Body of pancreas (tissue), 4 donors: ENCODE data around the gene NCR3LG1. TPM values are rescaled to one million over a fixed set of nuclear protein-coding genes. Genes with fewer than 3 reads are reported as not detected.
A peak's percentile ranks its signal among the peaks of the same experiment; 100 is the strongest.
"Not testable (repeated sequence)": the region's sequence is repeated elsewhere in the genome, so short reads cannot be mapped to it uniquely, and the experiment has no call there.

Source experiments
- ATAC-seq: fragments of 150-250 bp; one replicate; pipeline ENCODE4 v1.9.1; 2016
- DNase-seq, 4 donors: peaks; one replicate each; pipeline ENCODE4 v3.0.0-alpha.2; 2019
- H3K27ac ChIP-seq, 4 donors: fragments of 200-600 bp; sonication (generic); 1 replicate in 3 of 4; 2 replicates in 1 of 4; pipeline versions ENCODE4 v1.5.1 to v1.6.1; 2016 to 2019; ENCODE audit warnings: mild to moderate bottlenecking in 1 of 4, mixed read lengths in 1 of 4, moderate library complexity in 1 of 4
- H3K27me3 ChIP-seq, 2 donors: fragments of 200-600 bp; sonication (generic); one replicate each; pipeline ENCODE4 v1.6.0; 2016; ENCODE audit warnings: mild to moderate bottlenecking in 1 of 2
- H3K36me3 ChIP-seq, 2 donors: fragments of 200-600 bp; sonication (generic); replicated peaks in 1 of 2; 2 replicates each; pipeline ENCODE4 v1.5.1; 2016; ENCODE audit warnings: low read depth in 2 of 2; ENCODE audit not compliant: insufficient read depth in 1 of 2
- H3K4me1 ChIP-seq: fragments of 200-600 bp; sonication (generic); one replicate; pipeline ENCODE4 v1.6.0; 2016
- H3K4me3 ChIP-seq, 2 donors: fragments of 200-600 bp; sonication (generic); 1 replicate in 1 of 2; 2 replicates in 1 of 2; pipeline ENCODE4 v1.5.1; 2016 to 2019
- H3K9me3 ChIP-seq, 3 donors: fragments of 200-600 bp; sonication (generic); 1 replicate in 2 of 3; 2 replicates in 1 of 3; pipeline ENCODE4 v1.5.1; 2016
- CTCF ChIP-seq, 7 experiments: fragments of 450-650 bp in 4 of 7; fragments of 200-600 bp in 3 of 7; sonication (generic) in 3 of 7; IDR thresholded peaks; one replicate each; pipeline ENCODE4 v1.5.1; 2016 to 2019; ENCODE audit warnings: antibody characterized with exemption in 7 of 7
- POLR2A ChIP-seq, 3 donors: fragments of 450-650 bp; IDR thresholded peaks; one replicate each; pipeline ENCODE4 v1.6.1; 2016; ENCODE audit warnings: antibody characterized with exemption in 3 of 3, mild to moderate bottlenecking in 2 of 3
- WGBS, 2 donors: methylation state at CpG; one replicate each; pipeline ENCODE4 v1.1.5; 2017; 5-methylcytosine and 5-hydroxymethylcytosine counted together
- intact Hi-C: fragments of 100-400 bp; cut with DNase I; formaldehyde crosslinking; loops from one replicate; pipeline ENCODE4 v1.15.1; 2023
- total RNA-seq, 2 donors: library from RNA; depleted of rRNA; stranded (reverse); fragments of >200 nt; gene quantifications; one replicate each; pipeline ENCODE4 v1.1.0, GENCODE V29; 2016

The NCR3LG1 gene
- total RNA-seq, 2 donors from 2014 or later = under 0.01 to 2.6 TPM

GRCh38 chr11:17418444-17419081 is 67.0 kb downstream of the NCR3LG1 start:
- intact Hi-C loops = no loop called here
- ATAC-seq = no peak

GRCh38 chr11:17421781-17422180 is 70.2 kb downstream of the NCR3LG1 start:
- Histone ChIP-seq H3K9me3 (no peaks in the 10 kb centered on the region), H3K4me1 (peaks cover 6% of the 10 kb centered on the region), H3K36me3 (no peaks in the 10 kb centered on the region), H3K27me3 (no peaks in the 10 kb centered on the region), H3K4me3 (no peak overlapping the region), H3K27ac (no peak overlapping the region)
- WGBS, 2 donors = 73 to 83% methylated on average over 4 of the region's 4 CpGs
- intact Hi-C loops = no loop called here
- TF ChIP-seq CTCF (IDR thresholded peaks at IDR 0.05) = no peak
- no peak for TF ChIP-seq POLR2A (IDR thresholded peaks at IDR 0.05)
- DNase-seq (no peak), ATAC-seq (no peak)

More at GRCh38 chr11:17418444-17419081, 67.0 kb downstream of the NCR3LG1 start:
- TF ChIP-seq POLR2A (IDR thresholded peaks at IDR 0.05) (no peak), CTCF (IDR thresholded peaks at IDR 0.05) (no peak)
- no peaks in the 10 kb centered on the region for H3K27me3 ChIP-seq
- 72 to 73% methylated on average over 2 of the region's 2 CpGs for WGBS, 2 donors
- H3K27ac ChIP-seq = no peak overlapping the region
- peaks cover 18% of the 10 kb centered on the region for H3K4me1 ChIP-seq
- no peak for DNase-seq
- no peaks in the 10 kb centered on the region for H3K36me3 ChIP-seq
- H3K4me3 ChIP-seq = no peak overlapping the region
- H3K9me3 ChIP-seq = no peaks in the 10 kb centered on the region

DNA sequence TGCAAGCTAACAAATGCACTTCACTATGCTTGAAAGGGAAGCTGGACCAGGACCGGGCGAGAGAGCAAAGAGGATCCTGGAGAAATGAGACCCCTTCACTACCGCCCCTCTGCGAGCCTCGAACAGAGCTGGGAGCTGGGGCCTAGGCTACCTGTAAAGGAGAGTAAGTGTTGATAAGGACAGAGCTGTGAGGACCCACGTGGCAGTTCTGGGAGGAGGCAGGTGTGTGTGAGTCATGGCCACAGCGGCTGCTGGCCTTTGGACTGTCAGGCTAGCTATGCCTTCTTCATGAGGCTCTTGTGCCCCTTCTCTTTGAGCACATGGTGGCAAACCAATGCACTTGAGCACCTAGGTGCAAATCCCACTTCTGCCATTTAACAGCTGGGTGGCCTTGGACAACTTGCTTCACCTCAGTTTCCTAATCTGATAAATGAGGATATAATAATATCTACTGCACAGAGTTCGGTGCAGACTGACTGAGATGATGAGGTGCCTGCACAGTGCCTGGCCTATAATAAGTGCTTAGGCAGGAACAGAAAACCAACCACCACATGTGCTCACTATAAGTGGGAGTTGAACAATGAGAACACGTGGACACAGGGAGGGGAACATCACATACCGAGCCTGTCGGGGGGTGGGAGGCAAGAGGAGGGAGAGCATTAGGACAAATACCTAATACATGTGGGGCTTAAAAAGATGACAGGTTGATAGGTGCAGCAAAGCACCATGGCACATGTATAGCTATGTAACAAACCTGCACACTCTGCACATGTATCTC is 72.1 kb downstream of the NCR3LG1 start:
- intact Hi-C loops = no loop called here
- no peaks in the 10 kb centered on the region for H3K36me3 ChIP-seq
- peaks cover 6% of the 10 kb centered on the region for H3K4me1 ChIP-seq
- no peak overlapping the region for H3K4me3 ChIP-seq
- no peaks in the 10 kb centered on the region for H3K27me3 ChIP-seq
- 56 to 72% methylated on average over 10 to 11 of the region's 11 CpGs for WGBS, 2 donors
- no peaks in the 10 kb centered on the region for H3K9me3 ChIP-seq
- DNase-seq (peak; percentile 63 to 87 (median 78)), ATAC-seq (peak; percentile 96)
- H3K27ac ChIP-seq = peak overlapping the region in 1 of 4 donors; percentile 15
- TF ChIP-seq CTCF (IDR thresholded peaks at IDR 0.05) (no peak), POLR2A (IDR thresholded peaks at IDR 0.05) (no peak)

- H3K9me3 ChIP-seq, H3K4me1 ChIP-seq, DNase-seq, H3K36me3 ChIP-seq, H3K27me3 ChIP-seq, intact Hi-C loops, H3K4me3 ChIP-seq, H3K27ac ChIP-seq, ATAC-seq: not testable (repeated sequence)
- WGBS, 2 donors = 78 to 80% methylated on average over 5 of the region's 5 CpGs
Observed at GRCh38 chr11:17426233-17426632, 74.6 kb downstream of the NCR3LG1 start.

Other genes with a start within 250 kb of the NCR3LG1 start
- gene PIK3C2A, start 143.8 kb upstream of the NCR3LG1 start, total RNA-seq = 10 to 100 TPM; 21.4 to 40.0 TPM
- gene NUCB2, start 75.1 kb upstream of the NCR3LG1 start, total RNA-seq = 100 to 1,000 TPM; 106 to 156 TPM
- gene KCNJ11, start 36.9 kb downstream of the NCR3LG1 start, total RNA-seq = 10 to 100 TPM in 1 of 2 donors, 1 to 10 TPM in 1; 7.6 to 39.4 TPM
- gene ABCC8, start 125.0 kb downstream of the NCR3LG1 start, total RNA-seq = 10 to 100 TPM; 42.5 to 87.0 TPM
- 10 to 100 TPM; 12.7 to 20.8 TPM for gene USH1C, start 192.6 kb downstream of the NCR3LG1 start, total RNA-seq
- not detected for gene OTOG, start 195.5 kb downstream of the NCR3LG1 start, total RNA-seq